Stimulated activated CD4-positive, alpha-beta T cell treated with anti-CD3 and anti-CD28 coated beads, Interleukin-4, amount 100 ng/mL, for 24 hours (primary cell): ENCODE results near the gene RASSF8.

Experiments
- DNase-seq: peaks from one replicate; pipeline ENCODE4 v3.0.0-alpha.2; 2020

The RASSF8 gene

DNA sequence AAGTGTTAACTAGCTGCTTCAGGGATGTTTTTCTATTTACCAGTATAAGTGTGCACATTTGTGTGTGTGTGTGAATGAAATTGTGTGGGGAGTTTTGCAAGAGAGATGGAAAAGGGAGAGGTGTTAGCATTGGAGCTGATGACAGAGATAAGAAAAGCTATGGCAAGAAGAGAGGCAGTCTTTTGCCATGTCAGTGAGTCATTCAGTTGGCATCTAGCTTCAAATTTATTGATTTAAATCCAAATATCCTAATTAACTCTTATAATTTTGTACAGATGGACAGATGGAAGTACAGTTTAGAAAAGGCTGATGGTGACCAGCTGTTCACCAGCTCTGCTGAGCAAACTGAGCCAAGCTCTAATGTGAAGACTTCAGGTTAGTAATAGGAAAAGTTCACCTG, 169.7 kb downstream of the RASSF8 start:
- DNase-seq: no peak
